Lower leg skin (tissue), 3 donors: Measurements from ENCODE around the gene SLC22A4.

ENCODE experiments used
- POLR2A ChIP-seq, 2 donors: fragments of 450-650 bp; IDR thresholded peaks; one replicate each; pipeline ENCODE4 v1.6.1; 2016 to 2017; ENCODE audit warnings: antibody characterized with exemption in 2 of 2, mild to moderate bottlenecking in 1 of 2, moderate library complexity in 1 of 2
- TF ChIP-seq, protein P1 (sequence below), 3 donors: fragments of 450-650 bp; IDR thresholded peaks; one replicate each; pipeline ENCODE4 v1.5.1; 2016; ENCODE audit warnings: antibody characterized with exemption in 3 of 3, mild to moderate bottlenecking in 3 of 3, moderate library complexity in 2 of 3

DNA sequence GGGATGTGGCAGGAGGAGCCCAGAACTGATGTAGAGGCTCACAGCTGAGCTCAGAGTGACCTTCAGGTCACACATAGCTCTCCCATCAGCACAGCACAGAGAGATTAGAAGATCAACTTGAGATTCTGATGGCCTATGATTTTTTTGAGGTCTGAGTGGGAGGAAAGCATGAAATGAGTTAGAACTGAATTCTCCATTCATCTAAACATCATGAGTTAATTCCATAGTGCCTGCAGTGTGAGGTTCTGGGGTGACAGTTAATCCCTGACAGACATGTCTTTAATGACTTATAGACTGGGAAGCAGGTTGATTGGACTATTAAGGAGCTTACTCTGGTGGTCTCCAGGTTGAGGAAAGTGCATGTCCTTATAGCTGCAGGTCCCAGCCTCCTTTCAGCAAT is 97.7 kb downstream of the SLC22A4 start:
- TF ChIP-seq, protein P1, sequence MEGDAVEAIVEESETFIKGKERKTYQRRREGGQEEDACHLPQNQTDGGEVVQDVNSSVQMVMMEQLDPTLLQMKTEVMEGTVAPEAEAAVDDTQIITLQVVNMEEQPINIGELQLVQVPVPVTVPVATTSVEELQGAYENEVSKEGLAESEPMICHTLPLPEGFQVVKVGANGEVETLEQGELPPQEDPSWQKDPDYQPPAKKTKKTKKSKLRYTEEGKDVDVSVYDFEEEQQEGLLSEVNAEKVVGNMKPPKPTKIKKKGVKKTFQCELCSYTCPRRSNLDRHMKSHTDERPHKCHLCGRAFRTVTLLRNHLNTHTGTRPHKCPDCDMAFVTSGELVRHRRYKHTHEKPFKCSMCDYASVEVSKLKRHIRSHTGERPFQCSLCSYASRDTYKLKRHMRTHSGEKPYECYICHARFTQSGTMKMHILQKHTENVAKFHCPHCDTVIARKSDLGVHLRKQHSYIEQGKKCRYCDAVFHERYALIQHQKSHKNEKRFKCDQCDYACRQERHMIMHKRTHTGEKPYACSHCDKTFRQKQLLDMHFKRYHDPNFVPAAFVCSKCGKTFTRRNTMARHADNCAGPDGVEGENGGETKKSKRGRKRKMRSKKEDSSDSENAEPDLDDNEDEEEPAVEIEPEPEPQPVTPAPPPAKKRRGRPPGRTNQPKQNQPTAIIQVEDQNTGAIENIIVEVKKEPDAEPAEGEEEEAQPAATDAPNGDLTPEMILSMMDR (IDR thresholded peaks at IDR 0.05): no peak
- no peak for TF ChIP-seq POLR2A (IDR thresholded peaks at IDR 0.05)
